HEK293T (cell line): Measurements from ENCODE around the gene CCNG2.

Experiments
- CTCF ChIA-PET: fragments of 350-600 bp; formaldehyde crosslinking; extraction: SDS; loops from one replicate; lab custom pipeline; 2021; ENCODE audit warnings: antibody characterized with exemption, inconsistent platforms; lab: Yijun Ruan, JAX
- POLR2A ChIA-PET: fragments of 350-600 bp; formaldehyde crosslinking; extraction: SDS; loops from one replicate; lab custom pipeline; 2020; ENCODE audit warnings: antibody characterized with exemption, inconsistent platforms; lab: Yijun Ruan, JAX
- DNase-seq: peaks from one replicate; pipeline ENCODE4 v3.0.0; 2012; ENCODE audit warnings: mixed read lengths; ENCODE audit errors: extremely low spot score
- ARNT ChIP-seq: fragments of 450-650 bp; IDR thresholded peaks from 2 replicates; pipeline ENCODE4 v1.6.1; 2017; ENCODE audit warnings: mild to moderate bottlenecking
- BHLHE40 ChIP-seq: fragments of 450-650 bp; IDR thresholded peaks from 2 replicates; pipeline ENCODE4 v1.6.1; 2016; ENCODE audit warnings: mild to moderate bottlenecking, moderate library complexity, borderline replicate concordance
- CTBP1 ChIP-seq: fragments of 450-650 bp; IDR thresholded peaks from 2 replicates; pipeline ENCODE4 v1.6.1; 2016; ENCODE audit warnings: borderline replicate concordance
- ELF4 ChIP-seq: fragments of 450-650 bp; IDR thresholded peaks from 2 replicates; pipeline ENCODE4 v1.6.1; 2017; ENCODE audit warnings: antibody characterized with exemption
- FOXA1 ChIP-seq: fragments of 450-650 bp; IDR thresholded peaks from 2 replicates; pipeline ENCODE4 v1.6.1; 2016; ENCODE audit warnings: mild to moderate bottlenecking
- FOXK2 ChIP-seq: fragments of 450-650 bp; IDR thresholded peaks from 2 replicates; pipeline ENCODE4 v1.6.1; 2016; ENCODE audit warnings: mild to moderate bottlenecking
- FOXM1 ChIP-seq: fragments of 450-650 bp; IDR thresholded peaks from 2 replicates; pipeline ENCODE4 v1.6.1; 2017; ENCODE audit warnings: mild to moderate bottlenecking, borderline replicate concordance
- HDGF ChIP-seq: fragments of 450-650 bp; IDR thresholded peaks from 2 replicates; pipeline ENCODE4 v1.6.1; 2017; ENCODE audit warnings: antibody characterized with exemption, borderline replicate concordance
- L3MBTL2 ChIP-seq: fragments of 450-650 bp; conservative IDR thresholded peaks from 2 replicates; pipeline ENCODE4 v1.6.1; 2016; ENCODE audit warnings: mild to moderate bottlenecking
- LEF1 ChIP-seq: fragments of 450-650 bp; IDR thresholded peaks from 2 replicates; pipeline ENCODE4 v1.6.1; 2017; ENCODE audit warnings: mild to moderate bottlenecking, borderline replicate concordance
- NFRKB ChIP-seq: fragments of 450-650 bp; IDR thresholded peaks from 2 replicates; pipeline ENCODE4 v1.6.1; 2016; ENCODE audit warnings: mild to moderate bottlenecking, moderate library complexity
- SP1 ChIP-seq: fragments of 450-650 bp; IDR thresholded peaks from 2 replicates; pipeline ENCODE4 v1.6.1; 2017
- SUZ12 ChIP-seq: fragments of 450-650 bp; IDR thresholded peaks from 2 replicates; pipeline ENCODE4 v1.6.1; 2016; ENCODE audit warnings: mild to moderate bottlenecking
- TARDBP ChIP-seq: fragments of 450-650 bp; IDR thresholded peaks from 2 replicates; pipeline ENCODE4 v1.6.1; 2016
- ZNF384 ChIP-seq: fragments of 450-650 bp; IDR thresholded peaks from 2 replicates; pipeline ENCODE4 v1.6.1; 2016
- TF ChIP-seq, protein P1 (sequence below): fragments of 450-650 bp; IDR thresholded peaks from 2 replicates; pipeline ENCODE4 v1.6.1; 2016

Gene CCNG2

GRCh38 chr4:77176640-77177039 lies 19.6 kb downstream of the CCNG2 start:
- DNase-seq = no peak
- TF ChIP-seq ARNT (no peak), CTBP1 (no peak), ZNF384 (no peak), ELF4 (no peak)
- ChIA-PET CTCF (no interaction called here), POLR2A (no interaction called here)

GRCh38 chr4:77177199-77177598 lies 20.2 kb downstream of the CCNG2 start:
- CTCF ChIA-PET = no interaction called here
- TF ChIP-seq SP1 = no peak
- no peak for TF ChIP-seq LEF1
- TF ChIP-seq L3MBTL2 = no peak
- no peak for TF ChIP-seq NFRKB
- TF ChIP-seq, protein P1, sequence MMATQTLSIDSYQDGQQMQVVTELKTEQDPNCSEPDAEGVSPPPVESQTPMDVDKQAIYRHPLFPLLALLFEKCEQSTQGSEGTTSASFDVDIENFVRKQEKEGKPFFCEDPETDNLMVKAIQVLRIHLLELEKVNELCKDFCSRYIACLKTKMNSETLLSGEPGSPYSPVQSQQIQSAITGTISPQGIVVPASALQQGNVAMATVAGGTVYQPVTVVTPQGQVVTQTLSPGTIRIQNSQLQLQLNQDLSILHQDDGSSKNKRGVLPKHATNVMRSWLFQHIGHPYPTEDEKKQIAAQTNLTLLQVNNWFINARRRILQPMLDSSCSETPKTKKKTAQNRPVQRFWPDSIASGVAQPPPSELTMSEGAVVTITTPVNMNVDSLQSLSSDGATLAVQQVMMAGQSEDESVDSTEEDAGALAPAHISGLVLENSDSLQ = no peak
- no peak for TF ChIP-seq FOXK2
- no peak for TF ChIP-seq TARDBP
- TF ChIP-seq BHLHE40 = no peak
- TF ChIP-seq SUZ12 = no peak
- POLR2A ChIA-PET = no interaction called here
- no peak for DNase-seq

DNA sequence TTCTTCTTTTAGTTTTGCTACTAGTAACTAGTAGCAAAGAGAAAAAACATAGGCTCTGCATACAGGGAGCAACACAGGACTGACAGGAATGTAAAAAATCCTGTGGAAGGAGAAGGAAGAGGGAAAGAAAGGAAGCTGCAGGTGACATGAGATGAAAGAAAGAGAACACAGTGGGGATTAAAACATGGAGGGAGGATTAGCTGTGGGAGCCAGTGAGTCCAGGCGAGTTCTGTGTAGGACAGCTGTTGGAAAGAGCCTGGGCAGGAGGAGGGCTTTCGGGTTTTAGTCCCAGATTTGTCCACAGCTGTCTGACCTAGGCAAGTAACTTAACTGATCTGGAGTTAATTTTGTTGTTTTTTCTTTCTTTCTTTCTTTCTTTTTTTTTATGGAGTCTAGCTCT lies 21.6 kb downstream of the CCNG2 start:
- CTCF ChIA-PET = interaction anchor here (0.5 kb wide), 1 partner anchor 132 kb away, joined by 3 read pairs; no protein-coding TSS in a partner anchor
- no peak for DNase-seq
- TF ChIP-seq SUZ12 (no peak), NFRKB (no peak), FOXM1 (no peak), CTBP1 (no peak), ELF4 (no peak), FOXA1 (no peak), L3MBTL2 (no peak), HDGF (no peak)
- TF ChIP-seq, protein P1 = no peak
- POLR2A ChIA-PET = no interaction called here

DNA sequence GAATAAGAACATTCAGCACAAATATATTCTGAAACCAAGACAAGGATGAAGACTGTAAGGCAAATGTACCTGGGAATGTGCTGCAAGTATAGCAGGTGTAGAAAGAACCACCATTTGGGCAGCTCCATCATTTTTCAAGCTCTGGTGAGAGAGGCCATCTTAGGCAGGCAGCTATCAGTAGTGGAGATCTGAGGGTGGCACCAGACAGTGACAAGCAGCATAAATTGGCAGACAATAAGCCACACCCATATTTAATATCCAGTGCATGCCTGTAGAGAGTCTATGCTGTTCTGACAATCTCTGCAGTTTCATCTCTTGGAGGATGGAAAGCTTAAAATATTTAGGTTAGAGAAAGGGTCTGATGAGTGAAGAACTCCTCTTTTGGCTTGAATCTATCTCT lies 22.5 kb downstream of the CCNG2 start:
- ChIA-PET POLR2A (interaction anchor here (0.9 kb wide), 1 partner anchor 23 kb away, joined by 3 read pairs; the partner anchor contains the start of gene CCNG2), CTCF (interaction anchor here (0.6 to 0.7 kb wide), 4 partner anchors 19 to 136 kb away, joined by 3 to 7 read pairs (median 3); partner anchors contain the start of gene CCNG2)
- no peak for DNase-seq
- TF ChIP-seq FOXK2 (no peak), ELF4 (no peak), L3MBTL2 (no peak), SUZ12 (no peak), CTBP1 (no peak), NFRKB (no peak)
- TF ChIP-seq, protein P1 = no peak

GRCh38 chr4:77181720-77182119 lies 24.7 kb downstream of the CCNG2 start:
- TF ChIP-seq BHLHE40 = no peak
- TF ChIP-seq SP1 = no peak
- no peak for TF ChIP-seq ELF4
- no peak for TF ChIP-seq FOXA1
- TF ChIP-seq CTBP1 = no peak
- TF ChIP-seq, protein P1 = no peak
- no peak for TF ChIP-seq HDGF
- TF ChIP-seq L3MBTL2 = no peak
- no peak for TF ChIP-seq LEF1
- TF ChIP-seq SUZ12 = no peak
- TF ChIP-seq NFRKB = no peak
- no peak for TF ChIP-seq FOXM1
- TF ChIP-seq TARDBP = no peak
- TF ChIP-seq ZNF384 = no peak
- no peak for TF ChIP-seq FOXK2
- TF ChIP-seq ARNT = no peak
- CTCF ChIA-PET = no interaction called here
- DNase-seq = no peak
- POLR2A ChIA-PET = no interaction called here

DNA sequence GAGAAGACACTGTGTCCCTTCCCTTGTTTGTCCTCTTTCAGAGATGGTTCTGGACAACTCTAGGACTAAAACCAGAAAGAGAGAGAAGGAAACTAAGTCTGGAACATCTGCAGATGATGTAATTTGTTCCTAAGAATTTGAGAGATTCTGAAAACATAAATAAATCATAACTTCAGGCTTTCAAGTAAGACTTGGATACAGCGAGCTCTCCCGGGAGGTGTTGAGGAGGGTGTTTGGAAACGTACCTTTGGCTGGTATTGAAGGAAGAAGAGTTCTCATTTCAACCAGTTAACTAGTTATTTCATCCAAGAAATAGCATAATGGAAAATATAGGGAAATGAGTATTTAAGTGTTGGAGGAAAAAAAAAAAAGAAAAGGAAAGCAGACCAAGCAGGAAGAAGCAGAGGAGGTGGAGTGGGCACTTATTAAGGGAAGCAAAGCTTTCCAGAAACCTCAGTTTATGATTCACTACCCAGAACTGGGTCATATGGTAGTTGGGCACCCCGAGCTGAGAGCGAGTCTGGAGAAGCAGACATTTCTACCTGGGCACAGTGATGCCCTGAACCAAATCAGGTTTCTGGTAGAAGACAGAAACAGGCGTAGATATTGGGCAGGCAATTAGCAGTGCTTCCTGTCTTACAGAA lies 26.9 kb downstream of the CCNG2 start:
- ChIA-PET CTCF (interaction anchor here (0.7 kb wide), 1 partner anchor 20 kb away, joined by 3 read pairs; no protein-coding TSS in a partner anchor), POLR2A (no interaction called here)
- TF ChIP-seq FOXK2 = no peak
- no peak for TF ChIP-seq FOXM1
- DNase-seq = no peak
